SK-N-SH treated with all-trans-retinoic acid at 6 μM for 48 hours (cell line): ENCODE data around the gene FASTKD2.

ENCODE experiments used
- ATAC-seq: fragments of 200-7000 bp; cut with Tn5 transposase; 3 replicates; pipeline ENCODE4 v1.9.1; 2020; ENCODE audit warnings: mild to moderate bottlenecking, moderate library complexity
- ARNTL ChIP-seq: fragments of 450-650 bp; formaldehyde crosslinking; IDR thresholded peaks from 2 replicates; pipeline ENCODE4 v1.5.0; 2020; ENCODE audit warnings: low read depth, mild to moderate bottlenecking, moderate library complexity, borderline replicate concordance
- BACH2 ChIP-seq: fragments of 250-450 bp; sonication (Bioruptor Pico); IDR thresholded peaks from 2 replicates; pipeline ENCODE4 v1.9.0; 2021; ENCODE audit warnings: mild to moderate bottlenecking, borderline replicate concordance
- CREB5 ChIP-seq: fragments of 250-450 bp; sonication (Bioruptor Pico); IDR thresholded peaks from 2 replicates; pipeline ENCODE4 v1.5.1; 2020; ENCODE audit warnings: low read depth, mild to moderate bottlenecking, moderate library complexity
- ESRRG ChIP-seq: fragments of 250-450 bp; sonication (Bioruptor Pico); IDR thresholded peaks from 2 replicates; pipeline ENCODE4 v1.6.1; 2021; ENCODE audit warnings: mild to moderate bottlenecking
- GLIS3 ChIP-seq: fragments of 250-450 bp; sonication (Bioruptor Pico); IDR thresholded peaks from 2 replicates; pipeline ENCODE4 v1.5.0; 2020; ENCODE audit warnings: mild to moderate bottlenecking, moderate library complexity
- ISL1 ChIP-seq: fragments of 250-450 bp; sonication (Bioruptor Pico); IDR thresholded peaks from 2 replicates; pipeline ENCODE4 v2.1.2; 2022; ENCODE audit warnings: mild to moderate bottlenecking, moderate library complexity
- OSR1 ChIP-seq: fragments of 250-450 bp; sonication (Bioruptor Pico); IDR thresholded peaks from 2 replicates; pipeline ENCODE4 v1.8.0; 2022; ENCODE audit warnings: moderate library complexity, mild to moderate bottlenecking, inconsistent platforms
- PATZ1 ChIP-seq: fragments of 250-450 bp; sonication (Bioruptor Pico); IDR thresholded peaks from 2 replicates; pipeline ENCODE4 v1.8.0; 2020; ENCODE audit warnings: mild to moderate bottlenecking, moderate library complexity, borderline replicate concordance
- POU6F1 ChIP-seq: fragments of 250-450 bp; sonication (Bioruptor Pico); IDR thresholded peaks from 2 replicates; pipeline ENCODE4 v1.8.0; 2021; ENCODE audit warnings: low read depth, mild to moderate bottlenecking, moderate library complexity, borderline replicate concordance
- PPARA ChIP-seq: fragments of 250-450 bp; sonication (Bioruptor Pico); IDR thresholded peaks from 2 replicates; pipeline ENCODE4 v1.5.0; 2020; ENCODE audit warnings: mild to moderate bottlenecking, borderline replicate concordance
- RARB ChIP-seq: fragments of 250-450 bp; sonication (Bioruptor Pico); IDR thresholded peaks from 2 replicates; pipeline ENCODE4 v1.8.0; 2021; ENCODE audit warnings: mild to moderate bottlenecking, moderate library complexity
- SNAI2 ChIP-seq: fragments of 250-450 bp; sonication (Bioruptor Pico); IDR thresholded peaks from 2 replicates; pipeline ENCODE4 v1.5.0; 2020; ENCODE audit warnings: mild to moderate bottlenecking, moderate library complexity
- TCF4 ChIP-seq: fragments of 250-450 bp; sonication (Bioruptor Pico); IDR thresholded peaks from 2 replicates; pipeline ENCODE4 v1.8.0; 2021; ENCODE audit warnings: mild to moderate bottlenecking, moderate library complexity, borderline replicate concordance
- TOX ChIP-seq: fragments of 250-450 bp; sonication (Bioruptor Pico); IDR thresholded peaks from 2 replicates; pipeline ENCODE4 v1.8.0; 2021; ENCODE audit warnings: mild to moderate bottlenecking, moderate library complexity, borderline replicate concordance
- TSHZ2 ChIP-seq: fragments of 250-450 bp; sonication (Bioruptor Pico); IDR thresholded peaks from 2 replicates; pipeline ENCODE4 v1.5.0; 2020; ENCODE audit warnings: mild to moderate bottlenecking, moderate library complexity
- ZC3H10 ChIP-seq: fragments of 250-450 bp; sonication (Bioruptor Pico); IDR thresholded peaks from 2 replicates; pipeline ENCODE4 v1.5.1; 2021; ENCODE audit warnings: mild to moderate bottlenecking, moderate library complexity
- ZFP3 ChIP-seq: fragments of 250-450 bp; sonication (Bioruptor Pico); IDR thresholded peaks from 2 replicates; pipeline ENCODE4 v1.5.0; 2020; ENCODE audit warnings: mild to moderate bottlenecking, moderate library complexity
- ZFP30 ChIP-seq: fragments of 450-650 bp; formaldehyde crosslinking; IDR thresholded peaks from 2 replicates; pipeline ENCODE4 v1.5.0; 2022; ENCODE audit warnings: mild to moderate bottlenecking, moderate library complexity
- ZNF565 ChIP-seq: fragments of 450-650 bp; formaldehyde crosslinking; conservative IDR thresholded peaks from 2 replicates; pipeline ENCODE4 v1.5.0; 2020; ENCODE audit warnings: low read depth, mild to moderate bottlenecking, moderate library complexity
- ZNF70 ChIP-seq: fragments of 450-650 bp; formaldehyde crosslinking; IDR thresholded peaks from 2 replicates; pipeline ENCODE4 v1.5.0; 2020; ENCODE audit warnings: mild to moderate bottlenecking, moderate library complexity
- ZNF8 ChIP-seq: fragments of 450-650 bp; formaldehyde crosslinking; IDR thresholded peaks from 2 replicates; pipeline ENCODE4 v1.5.0; 2020; ENCODE audit warnings: mild to moderate bottlenecking, moderate library complexity

The FASTKD2 gene

GRCh38 chr2:206783718-206784117 lies 18.3 kb downstream of the FASTKD2 start:
- peak; percentile 67 for ATAC-seq
- TF ChIP-seq TSHZ2 (CRISPR knock-in tag) (no peak), ZNF565 (no peak), TOX (CRISPR knock-in tag) (no peak), CREB5 (CRISPR knock-in tag) (no peak), PATZ1 (no peak), ESRRG (CRISPR knock-in tag) (no peak), ISL1 (CRISPR knock-in tag) (no peak), PPARA (CRISPR knock-in tag) (no peak)

GRCh38 chr2:206784559-206785353 lies 19.4 kb downstream of the FASTKD2 start:
- ATAC-seq: no peak
- TF ChIP-seq RARB (CRISPR knock-in tag) (no peak), TCF4 (no peak), BACH2 (CRISPR knock-in tag) (no peak), ZNF8 (CRISPR knock-in tag) (no peak), ZFP3 (CRISPR knock-in tag) (no peak), POU6F1 (no peak), OSR1 (CRISPR knock-in tag) (no peak), ZNF70 (no peak), SNAI2 (CRISPR knock-in tag) (no peak), TOX (CRISPR knock-in tag) (no peak), PATZ1 (no peak), TSHZ2 (CRISPR knock-in tag) (no peak), ZNF565 (no peak), ARNTL (CRISPR knock-in tag) (no peak), ZC3H10 (CRISPR knock-in tag) (no peak), CREB5 (CRISPR knock-in tag) (no peak), ISL1 (CRISPR knock-in tag) (no peak), GLIS3 (no peak), ZFP30 (CRISPR knock-in tag) (no peak)
- TF ChIP-seq, all 23 proteins: peak for 0
